ENCODE results near the gene FAM24B.
"Not testable (repeated sequence)": the region's sequence is repeated elsewhere in the genome, so short reads cannot be mapped to it uniquely, and the experiment has no call there.

The FAM24B gene

DNA sequence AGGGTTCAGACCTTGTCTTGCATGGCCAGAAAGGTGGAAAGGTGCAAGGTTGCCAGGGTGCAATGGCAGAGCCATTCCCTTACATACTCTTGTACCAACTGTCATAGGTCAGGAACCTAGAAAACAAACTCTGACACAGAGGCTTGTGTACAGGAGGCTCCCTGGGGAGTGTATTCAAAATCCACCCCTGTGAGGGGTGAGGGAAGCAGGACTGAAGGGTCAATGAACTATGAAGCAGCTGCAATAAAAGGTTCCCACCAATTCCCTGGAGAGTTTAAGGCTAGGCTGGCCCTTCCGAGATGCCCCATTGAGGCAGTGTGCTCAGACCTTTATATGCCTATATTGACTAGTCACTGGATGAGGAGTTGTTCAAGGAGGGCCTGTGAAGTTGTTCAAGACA, 19.9 kb downstream of the FAM24B start:
- DNase-seq (ENCODE audit: low read depth in 2 of 2, low spot score in 1 of 2) = no peak

DNA sequence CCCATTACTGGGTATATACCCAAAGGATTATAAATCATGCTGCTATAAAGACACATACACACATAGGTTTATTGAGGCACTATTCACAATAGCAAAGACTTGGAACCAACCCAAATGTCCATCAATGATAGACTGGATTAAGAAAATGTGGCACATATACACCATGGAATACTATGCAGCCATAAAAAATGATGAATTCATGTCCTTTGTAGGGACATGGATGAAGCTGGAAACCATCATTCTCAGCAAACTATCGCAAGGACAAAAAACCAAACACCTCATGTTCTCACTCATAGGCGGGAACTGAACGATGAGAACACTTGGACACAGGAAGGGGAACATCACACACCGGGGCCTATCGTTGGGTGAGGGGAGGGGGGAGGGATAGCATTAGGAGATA, 21.3 kb downstream of the FAM24B start:
- not testable (repeated sequence) for DNase-seq (ENCODE audit: low read depth in 2 of 2, low spot score in 1 of 2)

DNA sequence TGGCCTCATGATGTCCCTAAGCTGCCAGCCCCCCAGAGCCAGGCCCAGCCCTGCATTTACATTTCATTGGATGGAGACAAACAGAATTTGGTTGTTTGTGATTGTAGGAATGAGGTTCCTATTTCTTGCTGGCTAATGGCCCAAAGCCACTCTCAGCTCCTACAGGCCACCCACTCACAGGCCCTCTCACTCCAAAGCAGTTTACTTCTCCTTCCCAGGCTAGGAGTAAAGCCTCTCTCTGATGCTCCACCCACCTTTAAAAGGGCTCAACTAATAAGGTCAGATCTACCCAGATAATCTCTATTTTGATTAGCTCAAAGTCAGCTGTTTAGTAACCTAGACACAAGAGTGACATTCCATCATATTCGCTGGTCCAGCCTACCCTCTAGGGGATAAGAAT, 22.5 kb downstream of the FAM24B start:
- DNase-seq (ENCODE audit: low read depth in 2 of 2, low spot score in 1 of 2) = no peak

DNA sequence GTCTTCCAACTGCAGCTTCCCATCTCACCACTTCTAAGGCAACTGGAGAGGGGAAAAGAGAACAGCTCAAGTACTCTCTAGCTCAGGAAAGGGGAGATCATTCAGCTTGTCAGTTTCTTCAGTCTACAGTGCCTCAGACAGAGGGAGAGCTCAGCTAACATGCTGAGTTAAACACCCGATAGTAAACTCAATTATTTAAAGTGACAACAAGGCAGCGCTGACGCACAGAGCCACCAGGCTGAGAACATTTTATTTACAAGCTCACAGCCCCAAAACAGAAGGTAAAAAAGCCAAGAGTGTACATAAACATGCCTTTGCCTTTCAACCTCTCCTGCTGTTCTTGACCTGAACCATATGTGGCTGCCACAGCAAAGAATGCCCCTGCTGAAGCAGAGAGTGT, 23.6 kb downstream of the FAM24B start:
- DNase-seq (ENCODE audit: low read depth in 2 of 2, low spot score in 1 of 2) = no peak

DNA sequence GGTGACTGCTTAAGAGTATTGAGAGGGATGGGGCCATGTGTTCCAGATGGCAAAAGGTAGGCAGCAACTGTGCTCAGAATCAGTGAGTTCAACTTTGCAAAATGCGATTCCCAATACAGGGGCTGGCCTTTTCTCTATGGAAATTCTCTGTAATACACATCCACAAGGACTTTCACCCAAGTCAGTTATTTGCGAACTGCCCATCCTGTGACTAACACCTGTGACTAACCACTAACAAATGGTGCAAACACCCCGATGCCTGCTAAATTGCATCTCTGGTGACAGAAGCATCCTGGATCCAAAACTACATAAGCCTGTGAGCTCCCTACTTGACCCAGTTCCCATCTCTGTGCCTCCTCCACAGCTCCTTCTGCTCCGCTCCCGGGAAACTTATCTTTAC, 24.7 kb downstream of the FAM24B start:
- no peak for DNase-seq (ENCODE audit: low read depth in 2 of 2, low spot score in 1 of 2)

DNA sequence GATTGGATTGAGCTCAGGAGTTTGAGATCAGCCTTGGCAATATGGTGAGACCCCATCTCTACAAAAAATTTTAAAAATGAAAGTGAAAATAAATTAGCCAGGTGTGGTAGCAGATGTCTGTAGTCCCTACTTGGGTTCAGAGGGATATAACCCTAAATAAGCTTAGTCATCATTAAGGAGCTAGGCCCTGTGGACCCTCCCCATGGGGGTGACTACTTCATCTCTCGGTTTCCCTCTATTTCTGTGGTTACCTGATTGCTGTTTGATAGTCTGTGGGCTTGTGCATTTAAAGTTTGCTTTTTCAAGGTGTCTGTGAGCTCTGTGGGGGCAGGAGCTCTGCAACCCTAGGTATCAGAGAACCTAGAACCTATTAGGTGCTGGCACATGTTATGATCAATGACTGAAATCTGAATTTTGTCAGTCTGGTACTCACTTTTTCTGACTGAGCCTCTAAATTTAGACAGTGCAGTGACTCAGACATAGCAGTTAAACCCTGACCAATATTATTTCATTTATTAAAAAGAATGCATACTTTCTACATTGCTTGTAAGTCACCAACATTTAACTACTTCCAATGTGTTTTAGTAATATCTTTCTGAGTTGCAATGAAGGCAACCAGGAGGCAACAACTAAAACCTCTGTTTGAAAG, 25.6 kb downstream of the FAM24B start:
- no peak for DNase-seq (ENCODE audit: low read depth in 2 of 2, low spot score in 1 of 2)

DNA sequence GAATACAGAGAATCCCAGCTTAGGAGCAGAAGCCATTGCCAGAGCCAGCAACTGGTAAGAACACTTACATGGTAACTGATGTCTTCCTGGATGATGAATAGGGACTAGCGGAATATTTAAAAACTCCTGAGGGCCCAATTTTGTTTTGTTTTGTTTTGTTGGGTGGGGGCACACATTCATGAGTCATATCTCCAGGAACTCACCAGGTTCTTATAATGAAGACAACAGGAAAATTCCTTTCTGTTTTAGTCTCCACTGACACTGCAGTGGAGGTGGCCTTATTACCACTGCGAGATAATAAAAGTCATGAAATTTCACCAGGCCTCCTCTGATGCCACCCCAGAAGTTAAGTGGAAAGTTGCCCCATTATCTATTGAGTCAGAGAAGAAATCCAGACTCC, 27.1 kb downstream of the FAM24B start:
- no peak for DNase-seq (ENCODE audit: low read depth in 2 of 2, low spot score in 1 of 2)

DNA sequence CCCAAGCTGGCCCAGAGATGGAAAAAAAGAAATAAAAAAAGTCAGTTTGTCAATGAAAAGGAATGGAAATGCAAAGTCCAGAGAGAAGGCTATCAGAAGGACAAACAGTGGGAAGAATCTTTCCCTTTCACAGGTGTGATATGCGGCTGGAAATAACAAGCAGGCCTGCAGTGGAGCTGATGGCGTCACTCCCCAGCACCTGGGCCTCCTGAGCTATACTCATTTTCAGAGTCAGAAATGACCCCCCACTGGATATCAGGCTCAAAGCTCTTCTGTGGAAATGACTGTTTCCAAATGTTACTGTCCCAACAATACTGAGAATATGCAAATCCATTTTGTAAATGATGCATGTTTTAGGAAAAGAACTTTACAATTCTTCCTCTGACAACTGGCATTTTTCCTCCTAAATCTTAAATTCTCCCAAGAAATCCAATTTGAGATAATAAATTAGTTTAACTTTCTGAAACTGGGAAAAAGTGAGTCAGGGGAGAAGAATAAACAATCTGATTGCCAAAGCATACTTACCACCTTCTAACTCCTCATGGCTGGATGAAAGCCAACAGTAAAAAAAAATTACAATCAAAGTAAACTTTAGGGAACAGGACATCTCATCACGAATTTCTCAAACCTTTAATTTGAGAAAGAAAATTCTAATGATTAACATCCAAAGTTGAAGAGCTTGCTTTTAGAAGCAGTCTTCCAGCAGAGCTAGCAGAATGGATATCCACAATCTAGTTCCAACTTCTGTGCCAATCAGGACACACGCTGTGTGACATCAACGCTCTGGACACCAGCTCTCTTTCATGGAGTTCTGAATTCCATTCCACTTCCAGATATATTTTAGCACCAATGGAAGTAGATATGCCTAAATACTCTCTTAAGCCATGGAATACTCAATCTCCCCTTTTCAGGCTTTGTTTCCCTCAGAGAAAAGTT, 28.4 kb downstream of the FAM24B start:
- DNase-seq (ENCODE audit: low read depth in 2 of 2, low spot score in 1 of 2) = no peak

DNA sequence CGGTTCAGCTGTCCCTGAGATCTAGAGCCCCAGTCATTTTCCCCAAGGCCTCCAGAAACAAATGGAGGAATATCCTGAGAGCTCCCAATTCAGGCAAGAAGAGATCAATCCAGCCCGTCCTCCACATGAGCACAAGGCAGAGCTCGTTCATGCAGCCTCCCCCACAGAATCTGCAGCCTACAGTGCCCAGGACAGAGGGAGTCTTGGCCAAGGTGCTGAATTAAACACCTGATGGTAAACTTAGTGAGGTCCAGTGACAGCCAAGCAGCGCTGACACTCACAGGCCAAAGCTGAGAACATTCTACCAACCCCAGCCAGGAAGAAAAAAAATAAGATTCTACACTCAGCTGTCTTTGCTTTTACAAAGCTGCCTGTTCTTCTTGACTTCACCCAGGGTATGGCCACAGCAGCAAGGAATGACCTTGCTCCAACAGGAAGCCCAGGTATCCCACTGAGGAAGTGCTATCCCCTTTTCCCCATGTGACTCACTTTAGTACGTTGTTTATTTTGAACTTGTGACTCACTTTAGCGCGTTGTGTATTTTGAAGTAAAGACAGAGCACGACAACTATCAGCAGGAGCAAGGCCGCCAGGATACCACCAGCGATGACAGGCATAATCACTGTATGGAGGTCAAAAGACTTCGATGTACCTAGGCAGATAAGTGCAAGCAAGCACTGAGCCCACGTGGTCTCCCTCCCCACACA, 29.3 kb downstream of the FAM24B start:
- no peak for DNase-seq (ENCODE audit: low read depth in 2 of 2, low spot score in 1 of 2)

DNA sequence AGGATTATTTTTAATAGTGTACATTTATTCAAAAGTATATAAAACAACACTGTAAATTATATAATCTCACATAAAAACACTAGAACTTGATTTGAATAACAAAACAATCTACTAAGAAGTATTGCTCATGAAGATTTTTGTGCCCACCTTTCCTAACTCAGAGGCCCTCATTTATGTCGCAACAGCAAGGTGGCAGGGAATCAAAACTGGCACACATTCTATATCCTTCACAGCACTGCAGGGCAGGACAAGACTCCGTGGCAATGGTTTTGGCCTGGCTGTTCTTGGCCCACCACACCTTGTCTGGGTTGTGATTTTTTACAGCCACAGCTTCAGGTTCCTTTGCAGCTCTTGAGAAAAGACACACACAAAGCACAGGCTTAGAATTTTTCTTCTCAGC, 30.3 kb downstream of the FAM24B start:
- no peak for DNase-seq (ENCODE audit: low read depth in 2 of 2, low spot score in 1 of 2)

DNA sequence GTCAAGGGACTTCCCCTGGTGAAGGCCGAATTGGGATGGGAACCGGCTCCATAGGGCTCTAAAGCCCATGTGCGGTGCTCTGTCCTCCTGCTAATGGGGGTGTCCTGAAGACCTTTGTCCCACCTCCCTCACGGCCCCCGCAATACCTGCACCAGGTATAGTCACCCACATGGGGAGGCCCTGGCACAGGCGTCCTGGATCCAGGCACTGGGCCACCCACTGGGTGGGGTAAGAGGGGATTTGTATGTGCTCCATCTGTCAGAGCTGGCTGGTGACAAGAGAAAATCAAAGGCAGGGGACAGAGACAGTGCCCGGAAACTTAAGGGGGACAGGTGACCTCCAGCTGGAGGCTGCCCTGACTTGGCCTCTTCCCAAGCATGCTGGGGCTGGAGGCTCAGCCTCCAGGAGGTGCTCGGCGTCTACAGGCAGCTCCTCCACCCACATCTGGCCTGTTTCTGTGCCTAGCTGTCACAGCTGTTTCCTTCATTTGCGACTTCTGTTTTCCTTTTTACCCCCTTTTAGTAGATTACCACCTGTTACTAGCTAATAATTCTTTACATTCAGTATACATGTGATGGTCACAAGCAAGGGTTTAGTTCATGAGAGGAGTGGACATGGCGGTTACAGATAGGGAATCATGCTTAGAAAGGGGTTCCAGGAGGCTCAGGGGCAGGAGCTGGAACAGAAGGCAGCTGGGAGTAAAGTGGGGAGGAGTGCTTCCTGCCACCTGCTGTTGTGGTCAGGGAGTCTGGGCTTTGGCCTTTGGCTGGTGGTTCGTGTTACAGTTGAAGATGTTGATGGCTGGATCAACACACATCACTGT, 31.4 kb downstream of the FAM24B start:
- DNase-seq (ENCODE audit: low read depth in 2 of 2, low spot score in 1 of 2) = no peak

DNA sequence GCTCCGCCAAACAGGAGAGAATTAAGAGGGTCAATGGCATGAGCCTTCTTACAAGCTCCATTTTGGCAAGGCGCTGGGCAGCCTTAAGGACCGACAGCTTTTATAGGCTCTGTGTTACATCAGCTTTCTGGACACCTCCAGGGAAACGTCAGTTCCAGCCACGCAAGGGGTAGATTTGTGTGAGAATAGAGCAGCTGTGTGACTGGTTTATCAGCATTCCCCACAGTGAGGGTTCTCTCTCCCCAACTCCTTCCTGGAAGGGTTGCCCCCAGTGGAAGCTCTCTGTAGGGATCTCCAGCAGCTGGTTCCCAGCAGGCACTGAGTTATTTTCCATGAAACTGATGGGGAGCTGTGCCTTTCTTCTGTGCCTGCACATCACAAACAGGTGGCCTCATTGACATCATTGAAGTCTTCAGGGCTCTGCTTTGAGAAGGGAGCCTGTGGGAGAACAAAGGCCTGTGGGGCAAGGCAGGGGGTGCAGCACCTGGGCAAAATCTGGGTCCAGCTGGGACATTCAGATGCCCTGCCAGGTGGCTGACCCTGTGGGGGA, 33.5 kb downstream of the FAM24B start, which contains the start of gene CUZD1:
TSS of gene CUZD1 (minus strand) at position 75 of the 550 bp plus-strand sequence. CDS start at position 61, 14 bp downstream.
- no peak for DNase-seq (ENCODE audit: low read depth in 2 of 2, low spot score in 1 of 2)

DNA sequence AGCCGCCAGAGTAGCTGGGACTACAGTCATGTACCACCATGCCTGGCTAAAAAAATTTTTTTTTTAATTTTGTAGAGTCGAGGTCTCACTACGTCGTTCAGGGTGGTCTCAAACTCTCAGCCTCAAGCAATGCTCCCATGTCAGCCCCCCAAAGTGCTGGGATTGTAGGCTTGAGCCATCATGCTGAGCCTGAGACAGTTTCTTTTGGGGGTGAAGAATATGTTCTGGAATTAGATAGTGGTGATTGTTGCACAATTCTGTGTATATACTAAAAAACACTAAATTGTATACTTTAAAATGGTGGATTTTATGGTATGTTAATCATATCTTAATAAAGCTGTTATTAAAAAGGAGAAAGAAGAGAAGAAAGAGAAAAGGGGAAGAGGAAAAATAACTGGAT, 35.2 kb downstream of the FAM24B start:
- DNase-seq (ENCODE audit: low read depth in 2 of 2, low spot score in 1 of 2) = no peak

DNA sequence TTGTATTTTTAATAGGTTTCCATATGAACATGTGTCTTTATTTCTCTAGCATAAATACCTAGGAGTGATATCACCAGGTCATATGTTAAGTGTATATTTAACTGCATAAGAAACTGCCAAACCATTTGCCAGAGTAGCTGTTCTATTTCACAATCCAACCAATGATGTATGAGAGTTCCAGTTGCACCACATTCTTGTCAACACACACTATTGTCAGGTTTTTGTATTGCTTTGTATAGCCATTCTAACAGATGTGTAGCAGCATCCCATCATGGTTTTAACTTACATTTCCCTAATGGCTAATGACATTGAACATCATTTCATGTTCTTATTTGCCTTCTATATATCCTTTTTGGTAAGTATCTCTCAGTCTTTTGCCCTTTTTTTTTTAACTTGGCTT, 37.8 kb downstream of the FAM24B start:
- no peak for DNase-seq (ENCODE audit: low read depth in 2 of 2, low spot score in 1 of 2)

DNA sequence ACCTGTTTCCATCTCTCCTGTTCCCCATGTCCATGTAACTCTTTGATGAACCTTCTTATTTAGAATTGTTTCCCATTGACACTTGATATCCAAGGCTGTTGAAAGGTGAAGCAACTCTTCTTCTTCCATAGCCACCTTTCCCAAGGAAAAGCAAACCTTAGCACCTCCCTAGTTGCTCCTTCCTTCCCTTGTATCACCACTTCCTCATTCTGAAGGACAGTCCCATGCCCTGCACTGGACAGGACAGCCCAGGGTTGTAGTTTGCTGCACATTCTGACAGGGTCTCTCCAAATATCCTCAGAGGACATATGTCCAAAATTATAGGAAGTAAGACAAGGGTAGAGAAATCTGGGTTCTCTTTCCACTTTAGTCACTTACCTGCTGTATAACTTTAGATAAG, 39.9 kb downstream of the FAM24B start:
- no peak for DNase-seq (ENCODE audit: low read depth in 2 of 2, low spot score in 1 of 2)

DNA sequence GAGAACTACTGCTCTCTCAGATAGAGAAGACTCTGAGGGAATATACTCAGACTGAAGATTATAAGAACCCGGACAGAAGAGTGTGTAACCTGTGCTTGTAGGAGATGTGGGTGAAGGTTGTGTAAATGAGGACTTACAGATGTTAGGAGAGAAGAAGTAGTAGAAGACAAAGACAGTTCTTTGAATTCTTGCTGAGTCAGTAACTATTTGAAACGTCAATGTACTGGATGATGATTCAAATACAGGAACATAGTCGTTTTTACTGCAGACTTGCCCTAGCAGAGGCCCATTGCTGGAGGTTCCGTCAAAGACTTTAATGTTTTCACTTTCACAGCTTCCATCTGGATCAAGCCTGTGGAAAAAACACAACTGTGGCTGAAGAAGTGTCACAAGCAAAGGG, 40.5 kb downstream of the FAM24B start:
- DNase-seq (ENCODE audit: low read depth in 2 of 2, low spot score in 1 of 2) = no peak

DNA sequence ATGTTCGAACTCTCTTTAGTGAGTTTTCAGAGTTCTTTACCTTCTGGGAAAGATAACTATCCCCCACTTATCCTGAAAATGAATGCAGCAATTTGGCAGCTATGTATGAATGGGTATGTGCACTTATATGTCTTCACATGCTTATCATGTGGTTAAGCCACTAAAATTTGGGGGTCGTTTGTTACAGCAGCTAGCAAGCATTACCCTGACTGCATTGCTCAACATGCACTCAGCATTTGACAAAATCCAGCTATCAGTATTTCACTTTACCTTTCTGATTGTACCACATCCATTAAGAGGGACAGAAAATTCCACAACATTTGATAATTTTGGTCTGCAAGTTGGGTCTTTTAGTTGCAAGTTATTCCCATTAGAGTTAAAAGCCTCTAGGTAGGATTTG, 43.5 kb downstream of the FAM24B start:
- DNase-seq (ENCODE audit: low read depth in 2 of 2, low spot score in 1 of 2) = no peak

DNA sequence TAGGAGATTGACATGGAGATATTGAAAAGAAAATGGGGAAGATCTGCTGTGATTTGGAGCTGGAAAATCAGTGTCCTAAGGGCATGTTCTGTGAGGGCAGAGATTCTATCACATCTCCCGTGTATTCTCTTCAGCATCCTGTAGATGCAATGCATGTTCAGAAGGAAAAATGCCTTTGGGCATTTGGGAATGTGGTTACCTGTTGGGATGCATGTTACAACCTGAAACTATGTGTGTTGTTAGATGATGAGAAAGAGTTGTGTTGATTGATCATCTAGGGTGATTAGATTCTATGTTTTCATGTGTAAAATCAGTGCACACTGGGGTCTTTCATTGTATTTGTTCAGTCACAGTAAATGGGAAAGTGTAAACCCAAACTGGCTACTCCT, 48.4 kb downstream of the FAM24B start:
- DNase-seq (ENCODE audit: low read depth in 2 of 2, low spot score in 1 of 2) = no peak

DNA sequence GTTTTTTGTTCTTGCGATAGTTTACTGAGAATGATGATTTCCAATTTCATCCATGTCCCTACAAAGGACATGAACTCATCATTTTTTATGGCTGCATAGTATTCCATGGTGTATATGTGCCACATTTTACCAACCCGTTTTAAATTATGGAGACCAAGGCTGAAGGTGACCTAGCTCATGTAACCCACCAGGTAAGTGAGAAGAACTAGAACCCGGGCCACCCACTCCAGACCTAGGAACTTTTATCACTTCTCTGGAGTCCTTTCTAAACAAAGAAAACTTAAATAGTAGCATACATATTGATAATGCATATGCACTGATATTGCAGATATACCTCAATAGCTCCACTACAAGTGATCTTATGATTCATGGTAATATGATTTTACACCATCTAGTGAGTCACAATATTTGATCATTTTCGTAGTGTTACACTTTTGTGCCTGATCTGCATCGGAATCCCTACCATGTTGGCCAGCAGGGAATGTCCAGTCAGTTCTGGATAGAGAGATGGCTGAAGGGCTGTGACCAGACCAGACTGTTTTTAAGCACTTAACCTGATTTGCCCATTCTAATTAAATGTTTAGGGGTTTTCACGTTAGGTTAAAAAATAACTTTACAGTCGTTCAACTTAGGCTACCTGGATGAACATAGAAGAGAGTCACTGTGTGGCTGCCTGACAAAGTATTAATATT, 49.0 kb downstream of the FAM24B start:
- no peak for DNase-seq (ENCODE audit: low read depth in 2 of 2, low spot score in 1 of 2)

DNA sequence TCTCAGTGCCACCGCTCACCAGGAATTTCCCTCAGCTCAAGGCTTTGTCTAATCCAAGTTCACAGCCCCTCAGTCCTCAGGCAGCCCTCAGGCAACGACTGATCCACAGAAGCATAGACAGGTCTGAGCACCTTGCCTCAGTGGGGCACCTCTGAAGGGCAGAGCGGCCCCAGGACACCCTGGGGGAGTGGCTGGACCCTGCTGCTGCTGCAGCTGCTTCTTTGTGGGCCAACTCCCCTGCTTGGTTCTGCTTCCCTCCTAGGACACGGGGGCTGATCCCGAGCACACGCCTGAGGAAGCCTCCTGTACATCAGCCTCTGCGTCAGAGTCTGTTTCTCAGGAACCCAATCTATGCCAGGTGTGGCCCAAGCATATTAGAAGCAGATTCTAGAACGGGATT, 49.9 kb downstream of the FAM24B start:
- no peak for DNase-seq (ENCODE audit: low read depth in 2 of 2, low spot score in 1 of 2)

All from stimulated activated CD8-positive, alpha-beta memory T cell treated with anti-CD3 and anti-CD28 coated beads, Interleukin-4, amount 100 ng/mL, for 4 hours (primary cell).